ENCODE data around the gene LMOD2. TPM values are rescaled to one million over a fixed set of nuclear protein-coding genes. Genes with fewer than 3 reads are reported as not detected.

LMOD2 gene
- total RNA-seq, 1 donor from 2014 or later = 0.47 TPM

Other genes with a start within 250 kb of the LMOD2 start
- 1.6 TPM for gene IQUB, start 121.3 kb upstream of the LMOD2 start, total RNA-seq
- 81.5 TPM for gene NDUFA5, start 98.0 kb upstream of the LMOD2 start, total RNA-seq
- gene ASB15, start 54.0 kb upstream of the LMOD2 start, total RNA-seq = not detected
- gene WASL, start 93.1 kb downstream of the LMOD2 start, total RNA-seq = 59.4 TPM
- gene HYAL4, start 189.3 kb downstream of the LMOD2 start, total RNA-seq = 0.23 TPM

All from ureter (tissue), 1 donor.